ENCODE data around the gene FLNB. TPM values are rescaled to one million over a fixed set of nuclear protein-coding genes. Genes with fewer than 3 reads are reported as not detected.

Gene FLNB
- polyA plus RNA-seq, 1 donor from 2014 or later: 10.3 TPM

DNA sequence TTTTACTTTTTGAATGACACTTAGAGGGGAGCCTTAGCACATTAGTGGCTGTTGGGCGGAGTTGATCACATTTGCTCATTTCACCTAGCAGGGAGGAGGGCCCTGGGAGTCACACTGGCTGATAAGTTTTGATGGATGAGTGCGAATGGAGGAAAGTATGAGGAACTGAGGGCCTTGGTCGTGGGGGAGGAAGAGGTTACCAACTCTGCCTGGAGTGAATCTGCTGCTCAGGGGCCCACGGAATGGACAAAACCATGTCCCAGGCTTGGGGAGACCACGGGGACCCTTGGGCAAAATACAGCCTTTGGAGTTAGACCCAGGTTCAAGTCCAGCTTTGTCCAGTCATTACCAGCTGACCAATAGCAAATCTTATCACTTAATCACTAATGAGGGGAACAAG, 5.1 kb upstream of the FLNB start:
- no peak overlapping the region for H3K27ac ChIP-seq (ENCODE audit: low read length)
- no peaks in the 10 kb centered on the region for H3K36me3 ChIP-seq (ENCODE audit: insufficient read depth, low read length)
- H3K9me3 ChIP-seq (ENCODE audit: low read length): no peaks in the 10 kb centered on the region
- H3K9me2 ChIP-seq (ENCODE audit: insufficient read depth, low read length): no peaks in the 10 kb centered on the region
- no peaks in the 10 kb centered on the region for H4K20me1 ChIP-seq (ENCODE audit: insufficient read depth)
- H3K4me3 ChIP-seq (ENCODE audit: low read length): no peak overlapping the region
- no peak for TF ChIP-seq REST (IDR thresholded peaks at IDR 0.05; ENCODE audit: borderline replicate concordance)
- TF ChIP-seq SMC3 (conservative IDR thresholded peaks at IDR 0.05; ENCODE audit: poor library complexity): no peak
- no peak for TF ChIP-seq RAD21 (conservative IDR thresholded peaks at IDR 0.05)
- TF ChIP-seq MXI1 (conservative IDR thresholded peaks at IDR 0.05; ENCODE audit: poor library complexity, severe bottlenecking): no peak
- no peak for TF ChIP-seq TAF1 (IDR thresholded peaks at IDR 0.05; ENCODE audit: low read depth)
- no peak for TF ChIP-seq EZH2 (IDR thresholded peaks at IDR 0.05; ENCODE audit: borderline replicate concordance, insufficient read depth, low read length, poor library complexity, severe bottlenecking)
- no peak for TF ChIP-seq EP300 (conservative IDR thresholded peaks at IDR 0.05; ENCODE audit: poor library complexity, severe bottlenecking)
- TF ChIP-seq CTCF (IDR thresholded peaks at IDR 0.05; ENCODE audit: poor library complexity, severe bottlenecking): no peak
- TF ChIP-seq POLR2AphosphoS5 (IDR thresholded peaks at IDR 0.05): no peak
- H2AFZ ChIP-seq (ENCODE audit: low read depth, low read length): no peak overlapping the region
- no peaks in the 10 kb centered on the region for H3K79me2 ChIP-seq (replicated peaks; ENCODE audit: insufficient read depth, low read length)
- H3F3A ChIP-seq (ENCODE audit: insufficient read depth, low read length, poor library complexity, severe bottlenecking): no peaks in the 10 kb centered on the region
- no peaks in the 10 kb centered on the region for H3K27me3 ChIP-seq (ENCODE audit: insufficient read depth, low read depth, low read length)
- no peak overlapping the region for H3K9ac ChIP-seq (ENCODE audit: low read length)
- H3K4me2 ChIP-seq (ENCODE audit: low read length): no peak overlapping the region

DNA sequence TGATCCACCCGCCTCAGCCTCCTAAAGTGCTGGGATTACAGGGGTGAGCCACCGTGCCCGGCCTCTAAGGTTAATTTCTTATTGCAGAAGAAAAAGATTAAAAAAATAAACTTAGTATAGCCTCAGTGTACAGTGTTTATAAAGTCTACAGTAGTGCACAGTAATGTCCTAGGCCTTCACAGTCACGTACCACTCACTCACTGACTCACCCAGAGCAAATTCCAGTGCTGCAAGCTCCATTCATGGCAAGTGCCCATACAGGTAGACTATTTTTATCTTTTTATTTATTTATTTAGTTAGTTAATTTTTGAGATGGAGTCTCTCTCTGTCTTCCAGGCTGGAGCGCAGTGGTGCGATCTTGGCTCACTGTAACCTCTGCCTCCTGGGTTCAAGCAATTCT, 3.2 kb upstream of the FLNB start:
- Histone ChIP-seq H3K9me2 (ENCODE audit: insufficient read depth, low read length) (no peaks in the 10 kb centered on the region), H3K9ac (ENCODE audit: low read length) (no peak overlapping the region), H3K27me3 (ENCODE audit: insufficient read depth, low read depth, low read length) (no peaks in the 10 kb centered on the region), H3F3A (ENCODE audit: insufficient read depth, low read length, poor library complexity, severe bottlenecking) (no peaks in the 10 kb centered on the region), H3K4me2 (ENCODE audit: low read length) (no peak overlapping the region), H3K79me2 (replicated peaks; ENCODE audit: insufficient read depth, low read length) (peaks cover 6% of the 10 kb centered on the region), H3K36me3 (ENCODE audit: insufficient read depth, low read length) (no peaks in the 10 kb centered on the region), H2AFZ (ENCODE audit: low read depth, low read length) (no peak overlapping the region), H4K20me1 (ENCODE audit: insufficient read depth) (no peaks in the 10 kb centered on the region), H3K27ac (ENCODE audit: low read length) (no peak overlapping the region), H3K4me3 (ENCODE audit: low read length) (no peak overlapping the region), H3K9me3 (ENCODE audit: low read length) (no peaks in the 10 kb centered on the region)
- no peak for TF ChIP-seq SMC3 (conservative IDR thresholded peaks at IDR 0.05; ENCODE audit: poor library complexity)
- no peak for TF ChIP-seq EP300 (conservative IDR thresholded peaks at IDR 0.05; ENCODE audit: poor library complexity, severe bottlenecking)
- no peak for TF ChIP-seq POLR2AphosphoS5 (IDR thresholded peaks at IDR 0.05)
- no peak for TF ChIP-seq CTCF (IDR thresholded peaks at IDR 0.05; ENCODE audit: poor library complexity, severe bottlenecking)
- TF ChIP-seq TAF1 (IDR thresholded peaks at IDR 0.05; ENCODE audit: low read depth): no peak
- TF ChIP-seq MXI1 (conservative IDR thresholded peaks at IDR 0.05; ENCODE audit: poor library complexity, severe bottlenecking): no peak
- no peak for TF ChIP-seq EZH2 (IDR thresholded peaks at IDR 0.05; ENCODE audit: borderline replicate concordance, insufficient read depth, low read length, poor library complexity, severe bottlenecking)
- no peak for TF ChIP-seq RAD21 (conservative IDR thresholded peaks at IDR 0.05)
- TF ChIP-seq REST (IDR thresholded peaks at IDR 0.05; ENCODE audit: borderline replicate concordance): no peak
